ENCODE measurements around the gene MRPS9.

The MRPS9 gene

GRCh38 chr2:105121434-105121833 lies 83.6 kb downstream of the MRPS9 start:
- H3K9ac ChIP-seq (ENCODE audit: low read length): no peak overlapping the region
- H3K9me3 ChIP-seq (ENCODE audit: control insufficient read depth, insufficient read depth, low read depth, low read length): no peaks in the 10 kb centered on the region
- no peak overlapping the region for H3K27ac ChIP-seq (ENCODE audit: low read depth, low read length)
- no peak overlapping the region for H3K4me3 ChIP-seq (ENCODE audit: low read depth, low read length)
- H3K36me3 ChIP-seq (ENCODE audit: control insufficient read depth, insufficient read depth, low read length): no peaks in the 10 kb centered on the region
- H3K27me3 ChIP-seq (ENCODE audit: control insufficient read depth, insufficient read depth, low read length): no peaks in the 10 kb centered on the region
- H3K4me1 ChIP-seq (ENCODE audit: control insufficient read depth, insufficient read depth, low read length): no peaks in the 10 kb centered on the region

GRCh38 chr2:105125428-105125827 lies 87.6 kb downstream of the MRPS9 start:
- Histone ChIP-seq H3K36me3 (ENCODE audit: control insufficient read depth, insufficient read depth, low read length) (no peaks in the 10 kb centered on the region), H3K27me3 (ENCODE audit: control insufficient read depth, insufficient read depth, low read length) (no peaks in the 10 kb centered on the region), H3K4me1 (ENCODE audit: control insufficient read depth, insufficient read depth, low read length) (no peaks in the 10 kb centered on the region), H3K4me3 (ENCODE audit: low read depth, low read length) (no peak overlapping the region), H3K27ac (ENCODE audit: low read depth, low read length) (no peak overlapping the region), H3K9me3 (ENCODE audit: control insufficient read depth, insufficient read depth, low read depth, low read length) (peaks cover 3% of the 10 kb centered on the region; the same call in 1 of the 2 replicates), H3K9ac (ENCODE audit: low read length) (no peak overlapping the region)

- Histone ChIP-seq H3K27me3 (ENCODE audit: control insufficient read depth, insufficient read depth, low read length) (no peaks in the 10 kb centered on the region), H3K36me3 (ENCODE audit: control insufficient read depth, insufficient read depth, low read length) (no peaks in the 10 kb centered on the region), H3K4me1 (ENCODE audit: control insufficient read depth, insufficient read depth, low read length) (no peaks in the 10 kb centered on the region), H3K9ac (ENCODE audit: low read length) (no peak overlapping the region), H3K4me3 (ENCODE audit: low read depth, low read length) (no peak overlapping the region), H3K9me3 (ENCODE audit: control insufficient read depth, insufficient read depth, low read depth, low read length) (peaks cover 3% of the 10 kb centered on the region; the same call in 1 of the 2 replicates), H3K27ac (ENCODE audit: low read depth, low read length) (no peak overlapping the region)
Observed at GRCh38 chr2:105125920-105126319, 88.1 kb downstream of the MRPS9 start.

GRCh38 chr2:105126336-105126735 lies 88.5 kb downstream of the MRPS9 start:
- no peak overlapping the region for H3K4me3 ChIP-seq (ENCODE audit: low read depth, low read length)
- H3K9ac ChIP-seq (ENCODE audit: low read length): no peak overlapping the region
- no peaks in the 10 kb centered on the region for H3K27me3 ChIP-seq (ENCODE audit: control insufficient read depth, insufficient read depth, low read length)
- no peaks in the 10 kb centered on the region for H3K36me3 ChIP-seq (ENCODE audit: control insufficient read depth, insufficient read depth, low read length)
- H3K9me3 ChIP-seq (ENCODE audit: control insufficient read depth, insufficient read depth, low read depth, low read length): peaks cover 3% of the 10 kb centered on the region; the same call in 1 of the 2 replicates
- no peaks in the 10 kb centered on the region for H3K4me1 ChIP-seq (ENCODE audit: control insufficient read depth, insufficient read depth, low read length)
- no peak overlapping the region for H3K27ac ChIP-seq (ENCODE audit: low read depth, low read length)

- H3K27me3 ChIP-seq (ENCODE audit: control insufficient read depth, insufficient read depth, low read length): no peaks in the 10 kb centered on the region
- H3K4me1 ChIP-seq (ENCODE audit: control insufficient read depth, insufficient read depth, low read length): no peaks in the 10 kb centered on the region
- H3K9ac ChIP-seq (ENCODE audit: low read length): no peak overlapping the region
- peaks cover 3% of the 10 kb centered on the region; the same call in 1 of the 2 replicates for H3K9me3 ChIP-seq (ENCODE audit: control insufficient read depth, insufficient read depth, low read depth, low read length)
- no peak overlapping the region for H3K27ac ChIP-seq (ENCODE audit: low read depth, low read length)
- no peaks in the 10 kb centered on the region for H3K36me3 ChIP-seq (ENCODE audit: control insufficient read depth, insufficient read depth, low read length)
- no peak overlapping the region for H3K4me3 ChIP-seq (ENCODE audit: low read depth, low read length)
Observed at GRCh38 chr2:105127289-105127915, 89.5 kb downstream of the MRPS9 start.

GRCh38 chr2:105129722-105130232 lies 91.9 kb downstream of the MRPS9 start:
- Histone ChIP-seq H3K4me3 (ENCODE audit: low read depth, low read length) (no peak overlapping the region), H3K27ac (ENCODE audit: low read depth, low read length) (no peak overlapping the region), H3K4me1 (ENCODE audit: control insufficient read depth, insufficient read depth, low read length) (no peaks in the 10 kb centered on the region), H3K9ac (ENCODE audit: low read length) (no peak overlapping the region), H3K27me3 (ENCODE audit: control insufficient read depth, insufficient read depth, low read length) (no peaks in the 10 kb centered on the region), H3K9me3 (ENCODE audit: control insufficient read depth, insufficient read depth, low read depth, low read length) (peaks cover 3% of the 10 kb centered on the region; the same call in 1 of the 2 replicates), H3K36me3 (ENCODE audit: control insufficient read depth, insufficient read depth, low read length) (no peaks in the 10 kb centered on the region)

- Histone ChIP-seq H3K4me3 (ENCODE audit: low read depth, low read length) (no peak overlapping the region), H3K36me3 (ENCODE audit: control insufficient read depth, insufficient read depth, low read length) (no peaks in the 10 kb centered on the region), H3K27me3 (ENCODE audit: control insufficient read depth, insufficient read depth, low read length) (no peaks in the 10 kb centered on the region), H3K9ac (ENCODE audit: low read length) (no peak overlapping the region), H3K27ac (ENCODE audit: low read depth, low read length) (no peak overlapping the region), H3K9me3 (ENCODE audit: control insufficient read depth, insufficient read depth, low read depth, low read length) (peaks cover 3% of the 10 kb centered on the region; the same call in 1 of the 2 replicates), H3K4me1 (ENCODE audit: control insufficient read depth, insufficient read depth, low read length) (no peaks in the 10 kb centered on the region)
Observed at GRCh38 chr2:105130546-105130945, 92.7 kb downstream of the MRPS9 start.

GRCh38 chr2:105134081-105134480 lies 96.2 kb downstream of the MRPS9 start:
- H3K36me3 ChIP-seq (ENCODE audit: control insufficient read depth, insufficient read depth, low read length): no peaks in the 10 kb centered on the region
- no peaks in the 10 kb centered on the region for H3K9me3 ChIP-seq (ENCODE audit: control insufficient read depth, insufficient read depth, low read depth, low read length)
- no peak overlapping the region for H3K27ac ChIP-seq (ENCODE audit: low read depth, low read length)
- H3K9ac ChIP-seq (ENCODE audit: low read length): no peak overlapping the region
- no peaks in the 10 kb centered on the region for H3K4me1 ChIP-seq (ENCODE audit: control insufficient read depth, insufficient read depth, low read length)
- no peaks in the 10 kb centered on the region for H3K27me3 ChIP-seq (ENCODE audit: control insufficient read depth, insufficient read depth, low read length)
- no peak overlapping the region for H3K4me3 ChIP-seq (ENCODE audit: low read depth, low read length)

GRCh38 chr2:105135436-105135835 lies 97.6 kb downstream of the MRPS9 start:
- Histone ChIP-seq H3K9me3 (ENCODE audit: control insufficient read depth, insufficient read depth, low read depth, low read length) (no peaks in the 10 kb centered on the region), H3K9ac (ENCODE audit: low read length) (no peak overlapping the region), H3K4me1 (ENCODE audit: control insufficient read depth, insufficient read depth, low read length) (no peaks in the 10 kb centered on the region), H3K27me3 (ENCODE audit: control insufficient read depth, insufficient read depth, low read length) (no peaks in the 10 kb centered on the region), H3K36me3 (ENCODE audit: control insufficient read depth, insufficient read depth, low read length) (no peaks in the 10 kb centered on the region), H3K27ac (ENCODE audit: low read depth, low read length) (no peak overlapping the region), H3K4me3 (ENCODE audit: low read depth, low read length) (no peak overlapping the region)

GRCh38 chr2:105136394-105136793 lies 98.5 kb downstream of the MRPS9 start:
- Histone ChIP-seq H3K36me3 (ENCODE audit: control insufficient read depth, insufficient read depth, low read length) (no peaks in the 10 kb centered on the region), H3K4me1 (ENCODE audit: control insufficient read depth, insufficient read depth, low read length) (no peaks in the 10 kb centered on the region), H3K4me3 (ENCODE audit: low read depth, low read length) (no peak overlapping the region), H3K27ac (ENCODE audit: low read depth, low read length) (no peak overlapping the region), H3K27me3 (ENCODE audit: control insufficient read depth, insufficient read depth, low read length) (no peaks in the 10 kb centered on the region), H3K9ac (ENCODE audit: low read length) (no peak overlapping the region), H3K9me3 (ENCODE audit: control insufficient read depth, insufficient read depth, low read depth, low read length) (no peaks in the 10 kb centered on the region)

GRCh38 chr2:105138643-105139042 lies 100.8 kb downstream of the MRPS9 start:
- H3K4me1 ChIP-seq (ENCODE audit: control insufficient read depth, insufficient read depth, low read length): 0 out of 2 replicates have a peak, but pooled peaks cover 2% of the 10 kb centered on the region
- H3K9ac ChIP-seq (ENCODE audit: low read length): no peak overlapping the region
- no peak overlapping the region for H3K27ac ChIP-seq (ENCODE audit: low read depth, low read length)
- H3K36me3 ChIP-seq (ENCODE audit: control insufficient read depth, insufficient read depth, low read length): no peaks in the 10 kb centered on the region
- H3K9me3 ChIP-seq (ENCODE audit: control insufficient read depth, insufficient read depth, low read depth, low read length): no peaks in the 10 kb centered on the region
- no peak overlapping the region for H3K4me3 ChIP-seq (ENCODE audit: low read depth, low read length)
- H3K27me3 ChIP-seq (ENCODE audit: control insufficient read depth, insufficient read depth, low read length): peaks cover 17% of the 10 kb centered on the region
